HepG2 (cell line): ENCODE results near the gene CCND1. TPM values are rescaled to one million over a fixed set of nuclear protein-coding genes. Genes with fewer than 3 reads are reported as not detected.
A peak's percentile ranks its signal among the peaks of the same experiment; 100 is the strongest.

Experiments
- DNMT1 ChIP-seq: sonication (generic); formaldehyde crosslinking; IDR thresholded peaks from 2 replicates; pipeline ENCODE4 v1.5.1; 2020; ENCODE audit warnings: mild to moderate bottlenecking, missing genetic modification reagents
- FOXM1 ChIP-seq: sonication (generic); formaldehyde crosslinking; IDR thresholded peaks from 2 replicates; pipeline ENCODE4 v1.5.0; 2020; ENCODE audit warnings: missing genetic modification reagents
- GTF3A ChIP-seq: sonication (generic); formaldehyde crosslinking; conservative IDR thresholded peaks from 2 replicates; pipeline ENCODE4 v1.4.0; 2020; ENCODE audit warnings: mild to moderate bottlenecking, missing genetic modification reagents
- JARID2 ChIP-seq: sonication (generic); formaldehyde crosslinking; IDR thresholded peaks from 2 replicates; pipeline ENCODE4 v1.8.1; 2023; ENCODE audit warnings: missing genetic modification reagents, inconsistent platforms; ENCODE audit not compliant: insufficient replicate concordance
- JDP2 ChIP-seq: sonication (generic); formaldehyde crosslinking; IDR thresholded peaks from 2 replicates; pipeline ENCODE4 v1.8.1; 2022; ENCODE audit warnings: missing genetic modification reagents, borderline replicate concordance
- KDM5B ChIP-seq: sonication (generic); formaldehyde crosslinking; IDR thresholded peaks from 2 replicates; pipeline ENCODE4 v1.4.0; 2020; ENCODE audit warnings: missing genetic modification reagents, mild to moderate bottlenecking, borderline replicate concordance
- ZNF672 ChIP-seq: sonication (generic); formaldehyde crosslinking; IDR thresholded peaks from 2 replicates; pipeline ENCODE4 v1.8.1; 2022; ENCODE audit warnings: missing genetic modification reagents
- ZNF674 ChIP-seq: sonication (generic); formaldehyde crosslinking; IDR thresholded peaks from 2 replicates; pipeline ENCODE4 v1.5.0; 2020; ENCODE audit warnings: low read depth, mild to moderate bottlenecking, missing genetic modification reagents
- polyA plus RNA-seq, 8 experiments: library from polyadenylated mRNA; depleted of rRNA in 3 of 8; stranded (reverse) in 7 of 8; unstranded in 1 of 8; fragments of >200 nt; fragmentation: Illumina TruSeq in 4 of 8; extraction: Trizol in 4 of 8; gene quantifications; 2 replicates each; pipeline versions ENCODE4 v1.2.1 to v1.2.3, GENCODE V29; 2011 to 2016; ENCODE audit warnings: low read depth in 4 of 8, missing spikeins in 1 of 8, mixed read lengths in 1 of 8; ENCODE audit not compliant: insufficient read depth in 1 of 8
- total RNA-seq, 5 experiments: library from RNA; depleted of rRNA; stranded (reverse); fragments of >200 nt; fragmentation: Illumina TruSeq; extraction: Trizol; gene quantifications; 2 replicates each; pipeline ENCODE4 v1.2.3, GENCODE V29; 2016; ENCODE audit warnings: low read depth in 1 of 5
- TF ChIP-seq, protein P1 (sequence below): sonication (generic); formaldehyde crosslinking; IDR thresholded peaks from 2 replicates; pipeline ENCODE4 v1.4.0; 2020; ENCODE audit warnings: missing genetic modification reagents, borderline replicate concordance
- TF ChIP-seq, protein P2 (sequence below): sonication (generic); formaldehyde crosslinking; IDR thresholded peaks from 2 replicates; pipeline ENCODE4 v1.4.0; 2020; ENCODE audit warnings: mild to moderate bottlenecking, missing genetic modification reagents, borderline replicate concordance
- TF ChIP-seq, protein P3 (sequence below): sonication (generic); formaldehyde crosslinking; conservative IDR thresholded peaks from 2 replicates; pipeline ENCODE4 v1.4.0; 2020; ENCODE audit warnings: missing genetic modification reagents
- TF ChIP-seq, protein P4 (sequence below): sonication (generic); formaldehyde crosslinking; IDR thresholded peaks from 2 replicates; pipeline ENCODE4 v1.5.0; 2020; ENCODE audit warnings: mild to moderate bottlenecking, missing genetic modification reagents
- TF ChIP-seq, protein P5 (sequence below): sonication (generic); formaldehyde crosslinking; IDR thresholded peaks from 2 replicates; pipeline ENCODE4 v1.8.1; 2023; ENCODE audit warnings: mild to moderate bottlenecking, inconsistent platforms, moderate library complexity, missing genetic modification reagents, borderline replicate concordance

Gene CCND1
- total and polyA plus RNA-seq, 2 of the 13 experiments (the other 11 are each of a cell fraction or from before 2014, with no cell fraction given) = 107 to 136 TPM

DNA sequence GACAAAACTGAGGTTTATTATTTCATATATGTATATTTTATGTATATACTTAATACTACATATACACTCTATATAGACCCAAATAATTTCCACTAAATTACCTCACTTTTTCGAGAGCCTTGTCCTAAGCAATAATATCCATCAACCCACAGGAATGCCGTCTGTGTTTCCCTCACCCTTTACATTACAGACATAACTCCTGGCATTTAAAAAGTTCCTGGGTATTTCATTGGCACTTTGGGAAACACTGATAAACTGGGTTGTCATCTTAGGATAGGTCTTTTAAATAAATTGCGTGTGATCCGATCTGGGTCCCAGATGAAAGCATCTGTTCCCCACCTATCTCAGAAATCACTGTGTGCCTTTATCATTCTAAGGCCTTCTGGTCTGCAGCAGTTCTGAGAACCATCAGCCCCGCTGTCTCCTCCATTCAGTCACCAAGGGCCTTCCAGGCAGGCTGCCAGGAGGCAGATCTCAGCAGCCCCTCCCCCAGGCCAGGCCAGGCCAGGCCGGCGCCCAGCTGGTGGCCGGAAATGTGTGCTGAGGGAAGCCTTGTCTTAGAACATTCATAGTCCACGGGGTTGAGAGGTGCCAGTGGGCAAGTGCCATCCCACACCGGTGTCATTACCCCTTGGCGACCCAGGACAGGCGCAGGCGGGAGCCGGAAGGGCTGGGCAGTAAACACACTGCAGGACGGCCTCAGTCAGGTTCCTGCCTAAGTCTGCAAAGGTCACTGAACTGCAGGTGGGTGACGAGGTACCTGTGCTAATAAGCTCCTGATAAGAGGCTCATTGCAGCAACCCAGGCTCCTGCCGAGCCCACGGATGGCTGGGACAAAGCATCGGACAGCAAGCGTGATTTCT lies 59.6 kb downstream of the CCND1 start (continued):
- TF ChIP-seq, protein P1, sequence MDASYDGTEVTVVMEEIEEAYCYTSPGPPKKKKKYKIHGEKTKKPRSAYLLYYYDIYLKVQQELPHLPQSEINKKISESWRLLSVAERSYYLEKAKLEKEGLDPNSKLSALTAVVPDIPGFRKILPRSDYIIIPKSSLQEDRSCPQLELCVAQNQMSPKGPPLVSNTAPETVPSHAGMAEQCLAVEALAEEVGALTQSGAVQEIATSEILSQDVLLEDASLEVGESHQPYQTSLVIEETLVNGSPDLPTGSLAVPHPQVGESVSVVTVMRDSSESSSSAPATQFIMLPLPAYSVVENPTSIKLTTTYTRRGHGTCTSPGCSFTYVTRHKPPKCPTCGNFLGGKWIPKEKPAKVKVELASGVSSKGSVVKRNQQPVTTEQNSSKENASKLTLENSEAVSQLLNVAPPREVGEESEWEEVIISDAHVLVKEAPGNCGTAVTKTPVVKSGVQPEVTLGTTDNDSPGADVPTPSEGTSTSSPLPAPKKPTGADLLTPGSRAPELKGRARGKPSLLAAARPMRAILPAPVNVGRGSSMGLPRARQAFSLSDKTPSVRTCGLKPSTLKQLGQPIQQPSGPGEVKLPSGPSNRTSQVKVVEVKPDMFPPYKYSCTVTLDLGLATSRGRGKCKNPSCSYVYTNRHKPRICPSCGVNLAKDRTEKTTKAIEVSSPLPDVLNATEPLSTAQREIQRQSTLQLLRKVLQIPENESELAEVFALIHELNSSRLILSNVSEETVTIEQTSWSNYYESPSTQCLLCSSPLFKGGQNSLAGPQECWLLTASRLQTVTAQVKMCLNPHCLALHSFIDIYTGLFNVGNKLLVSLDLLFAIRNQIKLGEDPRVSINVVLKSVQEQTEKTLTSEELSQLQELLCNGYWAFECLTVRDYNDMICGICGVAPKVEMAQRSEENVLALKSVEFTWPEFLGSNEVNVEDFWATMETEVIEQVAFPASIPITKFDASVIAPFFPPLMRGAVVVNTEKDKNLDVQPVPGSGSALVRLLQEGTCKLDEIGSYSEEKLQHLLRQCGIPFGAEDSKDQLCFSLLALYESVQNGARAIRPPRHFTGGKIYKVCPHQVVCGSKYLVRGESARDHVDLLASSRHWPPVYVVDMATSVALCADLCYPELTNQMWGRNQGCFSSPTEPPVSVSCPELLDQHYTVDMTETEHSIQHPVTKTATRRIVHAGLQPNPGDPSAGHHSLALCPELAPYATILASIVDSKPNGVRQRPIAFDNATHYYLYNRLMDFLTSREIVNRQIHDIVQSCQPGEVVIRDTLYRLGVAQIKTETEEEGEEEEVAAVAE (CRISPR knock-in tag) = no peak
- TF ChIP-seq ZNF672 (CRISPR knock-in tag) (no peak), ZNF674 (CRISPR knock-in tag) (no peak), KDM5B (CRISPR knock-in tag) (peak; percentile 32; the same call in 1 of the 2 replicates), GTF3A (CRISPR knock-in tag) (no peak), DNMT1 (CRISPR knock-in tag) (no peak), JDP2 (CRISPR knock-in tag) (no peak), FOXM1 (CRISPR knock-in tag) (no peak), JARID2 (CRISPR knock-in tag) (no peak)
- TF ChIP-seq, protein P2, sequence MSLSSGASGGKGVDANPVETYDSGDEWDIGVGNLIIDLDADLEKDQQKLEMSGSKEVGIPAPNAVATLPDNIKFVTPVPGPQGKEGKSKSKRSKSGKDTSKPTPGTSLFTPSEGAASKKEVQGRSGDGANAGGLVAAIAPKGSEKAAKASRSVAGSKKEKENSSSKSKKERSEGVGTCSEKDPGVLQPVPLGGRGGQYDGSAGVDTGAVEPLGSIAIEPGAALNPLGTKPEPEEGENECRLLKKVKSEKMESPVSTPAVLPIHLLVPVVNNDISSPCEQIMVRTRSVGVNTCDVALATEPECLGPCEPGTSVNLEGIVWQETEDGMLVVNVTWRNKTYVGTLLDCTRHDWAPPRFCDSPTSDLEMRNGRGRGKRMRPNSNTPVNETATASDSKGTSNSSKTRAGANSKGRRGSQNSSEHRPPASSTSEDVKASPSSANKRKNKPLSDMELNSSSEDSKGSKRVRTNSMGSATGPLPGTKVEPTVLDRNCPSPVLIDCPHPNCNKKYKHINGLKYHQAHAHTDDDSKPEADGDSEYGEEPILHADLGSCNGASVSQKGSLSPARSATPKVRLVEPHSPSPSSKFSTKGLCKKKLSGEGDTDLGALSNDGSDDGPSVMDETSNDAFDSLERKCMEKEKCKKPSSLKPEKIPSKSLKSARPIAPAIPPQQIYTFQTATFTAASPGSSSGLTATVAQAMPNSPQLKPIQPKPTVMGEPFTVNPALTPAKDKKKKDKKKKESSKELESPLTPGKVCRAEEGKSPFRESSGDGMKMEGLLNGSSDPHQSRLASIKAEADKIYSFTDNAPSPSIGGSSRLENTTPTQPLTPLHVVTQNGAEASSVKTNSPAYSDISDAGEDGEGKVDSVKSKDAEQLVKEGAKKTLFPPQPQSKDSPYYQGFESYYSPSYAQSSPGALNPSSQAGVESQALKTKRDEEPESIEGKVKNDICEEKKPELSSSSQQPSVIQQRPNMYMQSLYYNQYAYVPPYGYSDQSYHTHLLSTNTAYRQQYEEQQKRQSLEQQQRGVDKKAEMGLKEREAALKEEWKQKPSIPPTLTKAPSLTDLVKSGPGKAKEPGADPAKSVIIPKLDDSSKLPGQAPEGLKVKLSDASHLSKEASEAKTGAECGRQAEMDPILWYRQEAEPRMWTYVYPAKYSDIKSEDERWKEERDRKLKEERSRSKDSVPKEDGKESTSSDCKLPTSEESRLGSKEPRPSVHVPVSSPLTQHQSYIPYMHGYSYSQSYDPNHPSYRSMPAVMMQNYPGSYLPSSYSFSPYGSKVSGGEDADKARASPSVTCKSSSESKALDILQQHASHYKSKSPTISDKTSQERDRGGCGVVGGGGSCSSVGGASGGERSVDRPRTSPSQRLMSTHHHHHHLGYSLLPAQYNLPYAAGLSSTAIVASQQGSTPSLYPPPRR = no peak
- TF ChIP-seq, protein P3, sequence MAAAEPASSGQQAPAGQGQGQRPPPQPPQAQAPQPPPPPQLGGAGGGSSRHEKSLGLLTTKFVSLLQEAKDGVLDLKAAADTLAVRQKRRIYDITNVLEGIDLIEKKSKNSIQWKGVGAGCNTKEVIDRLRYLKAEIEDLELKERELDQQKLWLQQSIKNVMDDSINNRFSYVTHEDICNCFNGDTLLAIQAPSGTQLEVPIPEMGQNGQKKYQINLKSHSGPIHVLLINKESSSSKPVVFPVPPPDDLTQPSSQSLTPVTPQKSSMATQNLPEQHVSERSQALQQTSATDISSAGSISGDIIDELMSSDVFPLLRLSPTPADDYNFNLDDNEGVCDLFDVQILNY = no peak
- TF ChIP-seq, protein P4, sequence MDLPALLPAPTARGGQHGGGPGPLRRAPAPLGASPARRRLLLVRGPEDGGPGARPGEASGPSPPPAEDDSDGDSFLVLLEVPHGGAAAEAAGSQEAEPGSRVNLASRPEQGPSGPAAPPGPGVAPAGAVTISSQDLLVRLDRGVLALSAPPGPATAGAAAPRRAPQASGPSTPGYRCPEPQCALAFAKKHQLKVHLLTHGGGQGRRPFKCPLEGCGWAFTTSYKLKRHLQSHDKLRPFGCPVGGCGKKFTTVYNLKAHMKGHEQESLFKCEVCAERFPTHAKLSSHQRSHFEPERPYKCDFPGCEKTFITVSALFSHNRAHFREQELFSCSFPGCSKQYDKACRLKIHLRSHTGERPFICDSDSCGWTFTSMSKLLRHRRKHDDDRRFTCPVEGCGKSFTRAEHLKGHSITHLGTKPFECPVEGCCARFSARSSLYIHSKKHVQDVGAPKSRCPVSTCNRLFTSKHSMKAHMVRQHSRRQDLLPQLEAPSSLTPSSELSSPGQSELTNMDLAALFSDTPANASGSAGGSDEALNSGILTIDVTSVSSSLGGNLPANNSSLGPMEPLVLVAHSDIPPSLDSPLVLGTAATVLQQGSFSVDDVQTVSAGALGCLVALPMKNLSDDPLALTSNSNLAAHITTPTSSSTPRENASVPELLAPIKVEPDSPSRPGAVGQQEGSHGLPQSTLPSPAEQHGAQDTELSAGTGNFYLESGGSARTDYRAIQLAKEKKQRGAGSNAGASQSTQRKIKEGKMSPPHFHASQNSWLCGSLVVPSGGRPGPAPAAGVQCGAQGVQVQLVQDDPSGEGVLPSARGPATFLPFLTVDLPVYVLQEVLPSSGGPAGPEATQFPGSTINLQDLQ (CRISPR knock-in tag) = 0 out of 2 replicates have a peak, but pooled peaks have one; percentile 41
- TF ChIP-seq, protein P5, sequence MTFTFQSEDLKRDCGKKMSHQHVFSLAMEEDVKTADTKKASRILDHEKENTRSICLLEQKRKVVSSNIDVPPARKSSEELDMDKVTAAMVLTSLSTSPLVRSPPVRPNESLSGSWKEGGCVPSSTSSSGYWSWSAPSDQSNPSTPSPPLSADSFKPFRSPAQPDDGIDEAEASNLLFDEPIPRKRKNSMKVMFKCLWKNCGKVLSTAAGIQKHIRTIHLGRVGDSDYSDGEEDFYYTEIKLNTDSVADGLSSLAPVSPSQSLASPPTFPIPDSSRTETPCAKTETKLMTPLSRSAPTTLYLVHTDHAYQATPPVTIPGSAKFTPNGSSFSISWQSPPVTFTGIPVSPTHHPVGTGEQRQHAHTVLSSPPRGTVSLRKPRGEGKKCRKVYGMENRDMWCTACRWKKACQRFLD (CRISPR knock-in tag) = no peak
